Hepatocyte (in vitro differentiated cells): ENCODE measurements around the gene ACTL10.

Experiments
- CTCF ChIP-seq: fragments of 200-600 bp; sonication (generic); IDR thresholded peaks from 2 replicates; pipeline ENCODE4 v1.5.1; 2016; ENCODE audit warnings: antibody characterized with exemption, mild to moderate bottlenecking; ENCODE audit not compliant: poor library complexity
- EZH2phosphoT487 ChIP-seq: fragments of 200-600 bp; sonication (generic); IDR thresholded peaks from one replicate; pipeline ENCODE4 v1.6.1; 2018; ENCODE audit warnings: antibody characterized with exemption, mild to moderate bottlenecking, low read depth, moderate library complexity; ENCODE audit not compliant: unreplicated experiment, severe bottlenecking

GRCh38 chr20:33711446-33711738 lies 44.6 kb downstream of the ACTL10 start:
- TF ChIP-seq EZH2phosphoT487 (no peak), CTCF (no peak)
